Hematopoietic multipotent progenitor cell (in vitro differentiated cells): ENCODE results near the gene MAML2. TPM values are rescaled to one million over a fixed set of nuclear protein-coding genes. Genes with fewer than 3 reads are reported as not detected.
A peak's percentile ranks its signal among the peaks of the same experiment; 100 is the strongest.
"Not testable (repeated sequence)": the region's sequence is repeated elsewhere in the genome, so short reads cannot be mapped to it uniquely, and the experiment has no call there.

Source experiments
- DNase-seq, 3 donors: peaks; one replicate each; pipeline ENCODE4 v3.0.0-alpha.2; 2011 to 2015; ENCODE audit warnings: low read depth in 2 of 3, low spot score in 2 of 3
- total RNA-seq: library from RNA; depleted of rRNA; stranded (reverse); fragments of >200 nt; gene quantifications from one replicate; pipeline ENCODE4 v1.2.3, GENCODE V29; 2012

Gene MAML2
- total RNA-seq, 1 donor: 11.6 TPM

GRCh38 chr11:96272529-96273222 lies 70.3 kb downstream of the MAML2 start:
- DNase-seq: no peak

DNA sequence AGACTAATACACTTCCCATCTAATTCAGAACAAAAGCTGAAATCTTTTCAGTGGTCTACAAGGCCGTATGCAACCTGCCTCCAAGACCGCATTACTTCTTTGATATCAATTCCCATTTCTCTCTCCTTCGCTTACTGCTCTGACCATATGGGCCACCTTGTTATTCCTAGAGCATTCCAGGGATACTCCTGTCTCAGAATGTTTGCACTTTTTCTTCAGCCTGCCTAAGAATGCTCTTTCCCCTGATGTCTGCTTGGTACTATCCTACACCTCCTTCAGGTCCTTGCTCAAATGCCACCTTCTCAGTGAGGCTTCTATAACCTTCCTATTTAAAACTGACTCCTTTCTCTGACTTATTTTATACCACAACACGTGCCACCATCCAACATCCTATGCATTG lies 71.2 kb downstream of the MAML2 start:
- no peak for DNase-seq

GRCh38 chr11:96271352-96271751 lies 71.6 kb downstream of the MAML2 start:
- DNase-seq: not testable (repeated sequence)

GRCh38 chr11:96268527-96268926 lies 74.5 kb downstream of the MAML2 start:
- DNase-seq: not testable (repeated sequence)

- peak in 1 of 3 donors; percentile 36 for DNase-seq
Measured at GRCh38 chr11:96267496-96268032, 75.4 kb downstream of the MAML2 start.

GRCh38 chr11:96267001-96267495 lies 75.9 kb downstream of the MAML2 start:
- no peak for DNase-seq

DNA sequence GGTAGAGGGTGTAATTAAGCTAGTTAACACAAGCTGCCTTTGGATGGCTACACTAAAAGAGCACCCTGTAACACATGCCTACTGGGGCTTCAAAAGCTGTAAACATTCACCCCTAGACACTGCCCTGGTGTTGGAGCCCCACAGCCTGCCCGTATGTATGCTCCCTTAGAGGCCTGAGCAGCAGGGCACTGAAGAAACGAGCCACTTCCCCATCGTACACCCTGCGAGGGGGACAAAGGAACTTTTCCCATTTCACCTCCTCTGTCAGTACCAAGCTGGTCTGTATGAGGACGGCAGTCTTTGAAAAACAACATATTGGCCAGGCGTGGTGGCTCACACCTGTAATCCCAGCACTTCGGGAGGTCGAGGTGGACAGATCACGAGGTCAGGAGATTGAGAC lies 77.0 kb downstream of the MAML2 start:
- no peak for DNase-seq

- no peak for DNase-seq
Measured at GRCh38 chr11:96265220-96265737, 77.7 kb downstream of the MAML2 start.

- no peak for DNase-seq
Measured at GRCh38 chr11:96264364-96264763, 78.6 kb downstream of the MAML2 start.

GRCh38 chr11:96263238-96263763 lies 79.7 kb downstream of the MAML2 start:
- peak in 2 of 3 donors; percentile 37 to 60 for DNase-seq

- DNase-seq: no peak
Measured at GRCh38 chr11:96260532-96260931, 82.5 kb downstream of the MAML2 start.

DNA sequence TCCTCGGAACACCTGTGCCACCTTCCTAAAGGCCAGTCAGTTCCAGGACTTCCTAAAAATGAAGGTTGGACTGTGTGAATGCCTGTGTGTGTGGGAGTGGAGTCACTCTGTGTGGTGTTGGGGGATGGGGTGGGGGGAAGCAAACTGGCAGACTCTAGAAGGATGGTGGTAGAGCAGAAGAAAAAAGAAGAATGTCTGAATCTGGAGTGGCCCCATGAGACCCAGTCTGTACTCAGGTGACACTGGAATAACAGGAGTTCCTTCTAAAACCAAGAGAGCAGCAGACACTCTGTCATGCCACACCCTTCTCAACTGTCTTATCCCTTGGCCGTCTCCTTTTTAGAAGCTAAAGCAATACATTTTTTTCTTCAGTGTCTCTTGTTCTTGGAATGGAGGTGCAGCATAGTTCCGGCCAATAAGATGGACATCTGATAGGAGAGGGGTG lies 82.9 kb downstream of the MAML2 start:
- DNase-seq: no peak

- no peak for DNase-seq
Measured at GRCh38 chr11:96259134-96259830, 83.7 kb downstream of the MAML2 start.

- peak in 2 of 3 donors; percentile 49 to 70 for DNase-seq
Measured at GRCh38 chr11:96257972-96258934, 84.7 kb downstream of the MAML2 start.

DNA sequence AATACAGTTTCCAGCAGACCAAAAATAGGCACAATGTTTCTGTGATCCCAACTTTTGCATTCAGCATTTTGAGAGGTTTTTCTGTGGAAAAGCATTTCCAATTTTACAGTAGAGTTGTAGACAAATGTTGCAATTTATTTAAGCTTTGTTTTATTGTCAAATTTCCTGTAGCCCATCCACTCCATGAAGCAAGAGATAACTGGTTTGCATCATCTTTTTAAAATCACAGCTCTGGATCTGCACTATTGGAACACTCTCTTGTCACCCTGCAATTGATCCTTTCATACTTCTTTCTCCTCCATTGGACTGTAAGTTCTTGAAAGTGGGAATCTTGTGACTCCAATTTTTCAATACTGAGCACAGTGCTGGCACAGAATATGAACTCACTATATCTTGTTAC lies 86.0 kb downstream of the MAML2 start:
- DNase-seq: no peak

DNA sequence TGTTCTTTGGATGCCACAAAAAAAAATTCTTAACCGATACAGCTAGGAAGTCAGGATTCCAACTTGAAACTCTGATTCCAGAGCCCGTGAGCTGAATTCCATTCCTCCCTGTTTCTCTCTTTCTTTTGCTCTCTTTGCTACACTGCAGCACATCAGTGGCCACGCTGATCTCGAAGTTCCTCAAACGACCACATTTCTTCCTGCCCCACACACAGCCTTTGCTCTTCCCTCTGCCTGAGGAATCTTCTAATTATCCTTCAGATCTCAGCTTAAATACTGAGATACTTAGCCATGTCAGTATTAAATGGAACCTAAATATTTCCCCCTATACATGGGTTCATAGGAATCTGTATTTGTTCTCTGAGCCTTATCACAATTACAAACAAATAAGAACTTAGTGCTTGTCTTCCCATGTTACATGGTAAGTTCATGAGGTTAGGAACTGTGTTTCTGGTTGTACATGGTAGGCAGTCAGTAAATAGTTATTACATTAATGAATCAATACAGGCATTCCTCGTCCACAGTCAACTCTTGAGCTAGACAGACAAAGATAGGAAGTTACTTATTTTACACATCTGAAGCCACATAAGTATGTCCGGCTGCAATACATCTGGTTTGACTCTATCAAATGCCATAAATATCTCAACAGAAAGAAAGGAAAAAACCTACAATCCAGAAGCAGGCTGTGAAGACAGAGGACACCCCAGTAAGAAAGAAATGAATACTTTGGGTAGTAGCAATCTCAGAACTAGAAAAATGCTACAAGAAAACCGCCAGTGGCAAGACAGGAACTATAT lies 86.6 kb downstream of the MAML2 start:
- peak in 2 of 3 donors; percentile 29 to 37 for DNase-seq

DNA sequence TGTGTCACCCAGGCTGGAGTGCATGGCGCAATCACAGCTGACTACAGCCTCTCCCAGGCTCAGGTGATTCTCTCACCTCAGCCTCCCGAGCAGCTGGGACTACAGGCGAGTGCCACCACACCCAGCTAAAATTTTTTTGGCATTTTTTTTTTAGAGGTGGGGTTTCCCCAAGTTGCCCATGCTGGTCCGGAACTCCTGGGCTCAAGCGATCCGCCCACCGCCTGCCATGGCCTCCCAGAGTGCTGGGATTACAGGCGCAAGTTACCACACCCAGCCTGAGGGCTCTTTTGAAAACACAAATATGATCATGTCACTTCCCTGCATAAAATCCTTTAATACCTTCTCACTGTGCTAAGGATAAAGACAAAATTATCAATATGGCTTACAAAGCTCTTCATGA lies 88.1 kb downstream of the MAML2 start:
- no peak for DNase-seq

DNA sequence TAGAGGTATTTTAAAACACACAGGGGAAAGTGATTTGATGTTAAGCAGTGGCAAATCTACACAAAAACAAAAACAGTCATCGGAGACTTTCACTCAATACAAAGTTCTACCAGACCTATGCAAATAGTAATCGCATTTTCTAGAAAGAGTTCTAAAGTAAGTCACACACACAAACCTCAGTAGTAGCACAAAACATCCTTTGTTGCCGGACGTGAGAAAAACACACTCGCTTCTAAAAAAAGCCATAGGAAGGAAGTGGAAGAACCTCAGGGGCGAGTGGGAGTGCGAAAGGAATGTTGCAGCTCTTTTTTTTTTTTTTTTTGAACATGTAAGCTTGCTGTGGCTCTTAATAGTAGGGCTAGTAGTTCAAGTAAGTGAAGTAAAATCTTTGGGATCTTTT lies 88.9 kb downstream of the MAML2 start:
- no peak for DNase-seq
